Trophoblast cell (in vitro differentiated cells and primary cell): ENCODE results near the gene TEX14.
A peak's percentile ranks its signal among the peaks of the same experiment; 100 is the strongest.

ENCODE experiments used
- DNase-seq, 2 donors: peaks; one replicate each; pipeline ENCODE4 v3.0.0-alpha.2; 2016
- H2AFZ ChIP-seq: 2 replicates; pipeline ENCODE4 v1.6.1; 2013; ENCODE audit warnings: low read length, moderate library complexity, mild to moderate bottlenecking; ENCODE audit not compliant: insufficient read depth, poor library complexity
- H2AK5ac ChIP-seq: 2 replicates; pipeline ENCODE4 v1.6.1; 2013; ENCODE audit warnings: mild to moderate bottlenecking, low read length
- H2BK120ac ChIP-seq: 2 replicates; pipeline ENCODE4 v1.6.1; 2013; ENCODE audit warnings: low read length, mild to moderate bottlenecking, moderate library complexity; ENCODE audit not compliant: insufficient read depth, poor library complexity
- H2BK12ac ChIP-seq: 2 replicates; pipeline ENCODE4 v1.6.1; 2013; ENCODE audit warnings: mild to moderate bottlenecking, low read length, moderate library complexity
- H2BK5ac ChIP-seq: 2 replicates; pipeline ENCODE4 v1.6.1; 2013; ENCODE audit warnings: low read length, low read depth, moderate library complexity, mild to moderate bottlenecking; ENCODE audit not compliant: poor library complexity
- H3K14ac ChIP-seq: 2 replicates; pipeline ENCODE4 v1.6.1; 2013; ENCODE audit warnings: mild to moderate bottlenecking, low read length
- H3K18ac ChIP-seq: 2 replicates; pipeline ENCODE4 v1.6.1; 2013; ENCODE audit warnings: mild to moderate bottlenecking, low read length
- H3K23ac ChIP-seq: 2 replicates; pipeline ENCODE4 v1.6.1; 2013; ENCODE audit warnings: low read length
- H3K27ac ChIP-seq: 2 replicates; pipeline ENCODE4 v1.5.1; 2013; ENCODE audit warnings: low read depth, mild to moderate bottlenecking, inconsistent platforms, low read length, moderate library complexity
- H3K27me3 ChIP-seq: 2 replicates; pipeline ENCODE4 v1.6.1; 2013; ENCODE audit warnings: inconsistent platforms, mild to moderate bottlenecking, low read length, moderate library complexity; ENCODE audit not compliant: insufficient read depth
- H3K36me3 ChIP-seq, 2 experiments: 1 replicate in 1 of 2; 2 replicates in 1 of 2; pipeline ENCODE4 v1.6.1; 2013; ENCODE audit warnings: low read length in 2 of 2, mild to moderate bottlenecking in 2 of 2, moderate library complexity in 1 of 2; ENCODE audit not compliant: insufficient read depth in 2 of 2, control insufficient read depth in 1 of 2
- H3K4ac ChIP-seq: 2 replicates; pipeline ENCODE4 v1.6.1; 2013; ENCODE audit warnings: low read depth, mild to moderate bottlenecking, low read length, moderate library complexity
- H3K4me1 ChIP-seq, 2 experiments: 1 replicate in 1 of 2; 2 replicates in 1 of 2; pipeline ENCODE4 v1.6.1; 2013; ENCODE audit warnings: low read length in 2 of 2, mild to moderate bottlenecking in 2 of 2, moderate library complexity in 1 of 2; ENCODE audit not compliant: insufficient read depth in 2 of 2, control insufficient read depth in 1 of 2
- H3K4me2 ChIP-seq: 2 replicates; pipeline ENCODE4 v1.6.1; 2013; ENCODE audit warnings: inconsistent platforms, mild to moderate bottlenecking, low read length, moderate library complexity
- H3K4me3 ChIP-seq: 2 replicates; pipeline ENCODE4 v1.5.1; 2013; ENCODE audit warnings: mild to moderate bottlenecking, low read depth, low read length, inconsistent platforms
- H3K79me1 ChIP-seq: one replicate; pipeline ENCODE4 v1.6.1; 2013; ENCODE audit warnings: low read length
- H3K79me2 ChIP-seq: 2 replicates; pipeline ENCODE4 v1.6.1; 2013; ENCODE audit warnings: low read length, mild to moderate bottlenecking; ENCODE audit not compliant: control insufficient read depth, insufficient read depth, poor library complexity
- H3K9ac ChIP-seq: 2 replicates; pipeline ENCODE4 v1.6.1; 2013; ENCODE audit warnings: mild to moderate bottlenecking, low read length
- H3K9me3 ChIP-seq: 2 replicates; pipeline ENCODE4 v1.6.1; 2013; ENCODE audit warnings: low read depth, mild to moderate bottlenecking, control low read depth, inconsistent platforms, low read length; ENCODE audit not compliant: insufficient read depth
- H4K12ac ChIP-seq: 2 replicates; pipeline ENCODE4 v1.6.1; 2013; ENCODE audit warnings: low read depth, mild to moderate bottlenecking, low read length, moderate library complexity
- H4K8ac ChIP-seq: 2 replicates; pipeline ENCODE4 v1.6.1; 2013; ENCODE audit warnings: low read depth, mild to moderate bottlenecking, low read length, moderate library complexity
- H4K91ac ChIP-seq: one replicate; pipeline ENCODE4 v1.6.1; 2013; ENCODE audit warnings: low read depth, mild to moderate bottlenecking, low read length, moderate library complexity
- WGBS: extraction: QIAGEN DNeasy Blood & Tissue Kit; methylation state at CpG from one replicate; pipeline ENCODE4 v1.1.7; 2013; ENCODE audit warnings: missing lambda C conversion rate; ENCODE audit not compliant: insufficient read length, insufficient coverage; ENCODE audit errors: extremely low coverage; 5-methylcytosine and 5-hydroxymethylcytosine counted together

TEX14 gene

GRCh38 chr17:58541249-58541648 is 150.6 kb downstream of the TEX14 start:
- Histone ChIP-seq H3K9ac (no peak overlapping the region), H2BK120ac (no peak overlapping the region), H3K79me1 (no peaks in the 10 kb centered on the region), H3K23ac (no peak overlapping the region), H2BK12ac (no peak overlapping the region), H2AK5ac (no peak overlapping the region), H4K8ac (no peak overlapping the region), H3K4me1 (no peaks in the 10 kb centered on the region), H3K36me3 (no peaks in the 10 kb centered on the region), H4K12ac (no peak overlapping the region), H3K9me3 (peaks cover 3% of the 10 kb centered on the region), H3K79me2 (no peaks in the 10 kb centered on the region), H3K4me3 (no peak overlapping the region), H2BK5ac (no peak overlapping the region), H3K4me2 (no peak overlapping the region), H3K27ac (no peak overlapping the region), H3K4ac (no peak overlapping the region), H4K91ac (no peak overlapping the region), H3K27me3 (no peaks in the 10 kb centered on the region), H2AFZ (no peak overlapping the region), H3K18ac (no peak overlapping the region), H3K14ac (no peak overlapping the region)
- peak in 1 of 2 donors; percentile 25 for DNase-seq
- no CpG with 5 or more reads among the region's 2 CpGs for WGBS

DNA sequence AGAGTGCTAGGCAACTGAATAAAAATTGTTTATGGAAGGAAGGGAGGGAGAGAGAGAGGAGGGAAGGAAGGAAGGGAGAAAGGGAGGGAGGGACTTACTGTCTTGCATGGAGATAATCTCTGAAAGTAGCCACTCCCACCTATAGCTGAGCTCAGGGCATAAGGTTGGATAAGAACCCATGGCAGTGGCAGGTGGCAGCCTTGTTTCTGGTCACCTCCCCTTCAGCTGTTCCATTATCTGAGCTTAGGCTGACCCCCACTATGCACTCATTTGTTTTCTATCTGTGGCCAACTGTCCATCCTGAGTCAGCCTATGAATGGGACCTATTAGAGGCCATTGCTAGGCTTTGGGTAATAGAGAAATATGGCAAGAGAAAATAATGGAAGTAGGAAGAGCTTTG is 152.1 kb downstream of the TEX14 start:
- H3K9ac ChIP-seq = no peak overlapping the region
- no peak overlapping the region for H4K12ac ChIP-seq
- H3K9me3 ChIP-seq = peaks cover 3% of the 10 kb centered on the region
- DNase-seq = no peak
- H2AFZ ChIP-seq = no peak overlapping the region
- no peak overlapping the region for H3K27ac ChIP-seq
- H4K8ac ChIP-seq = no peak overlapping the region
- no peak overlapping the region for H3K4me3 ChIP-seq
- no peak overlapping the region for H2AK5ac ChIP-seq
- H3K36me3 ChIP-seq = no peaks in the 10 kb centered on the region
- no peak overlapping the region for H3K4ac ChIP-seq
- no peak overlapping the region for H3K4me2 ChIP-seq
- no peak overlapping the region for H2BK5ac ChIP-seq
- no peak overlapping the region for H3K14ac ChIP-seq
- no peaks in the 10 kb centered on the region for H3K79me1 ChIP-seq
- H3K79me2 ChIP-seq = no peaks in the 10 kb centered on the region
- no peak overlapping the region for H3K18ac ChIP-seq
- H3K27me3 ChIP-seq = no peaks in the 10 kb centered on the region
- no peak overlapping the region for H2BK12ac ChIP-seq
- no peak overlapping the region for H3K23ac ChIP-seq
- H4K91ac ChIP-seq = no peak overlapping the region
- peaks cover 0 to 6% of the 10 kb centered on the region in 2 experiments for H3K4me1 ChIP-seq
- no peak overlapping the region for H2BK120ac ChIP-seq

- no peak overlapping the region for H3K27ac ChIP-seq
- no peaks in the 10 kb centered on the region for H3K79me2 ChIP-seq
- H2BK120ac ChIP-seq = no peak overlapping the region
- no peaks in the 10 kb centered on the region for H3K27me3 ChIP-seq
- no peak overlapping the region for H2BK5ac ChIP-seq
- no peak overlapping the region for H2AK5ac ChIP-seq
- no peak overlapping the region for H3K9ac ChIP-seq
- no peak overlapping the region for H4K91ac ChIP-seq
- DNase-seq = no peak
- H3K4me1 ChIP-seq = peaks cover 0 to 9% of the 10 kb centered on the region in 2 experiments
- H2BK12ac ChIP-seq = no peak overlapping the region
- no peaks in the 10 kb centered on the region for H3K36me3 ChIP-seq
- H3K4me2 ChIP-seq = no peak overlapping the region
- no peak overlapping the region for H3K23ac ChIP-seq
- H3K4me3 ChIP-seq = no peak overlapping the region
- no peak overlapping the region for H4K8ac ChIP-seq
- H4K12ac ChIP-seq = no peak overlapping the region
- no peak overlapping the region for H3K18ac ChIP-seq
- H3K9me3 ChIP-seq = peaks cover 3% of the 10 kb centered on the region
- H3K79me1 ChIP-seq = no peaks in the 10 kb centered on the region
- H2AFZ ChIP-seq = no peak overlapping the region
- H3K14ac ChIP-seq = no peak overlapping the region
- no CpG with 5 or more reads among the region's 6 CpGs for WGBS
- H3K4ac ChIP-seq = no peak overlapping the region
Observed at GRCh38 chr17:58538811-58539409, 152.9 kb downstream of the TEX14 start.

DNA sequence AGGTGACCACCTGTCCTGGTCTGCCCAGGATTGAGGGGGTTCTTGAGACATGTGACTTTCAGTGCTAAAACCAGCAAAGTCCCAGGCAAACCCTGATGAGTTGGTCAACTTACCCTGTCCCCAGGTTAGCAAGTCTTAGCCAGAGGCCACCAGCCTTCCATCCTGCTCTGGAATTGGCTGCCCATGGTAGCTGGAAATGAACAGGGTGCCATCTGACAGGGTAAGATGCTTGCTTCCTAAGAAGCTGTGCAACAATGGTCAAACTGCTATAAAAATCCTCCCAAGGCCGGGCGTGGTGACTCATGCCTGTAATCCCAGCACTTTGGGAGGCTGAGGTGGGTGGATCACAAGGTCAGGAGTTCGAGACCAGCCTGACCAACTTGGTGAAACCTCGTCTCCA is 154.6 kb downstream of the TEX14 start:
- Histone ChIP-seq H3K4me1 (peaks cover 6 to 22% of the 10 kb centered on the region in 2 experiments), H2BK5ac (no peak overlapping the region), H3K23ac (no peak overlapping the region), H4K8ac (no peak overlapping the region), H3K79me1 (no peaks in the 10 kb centered on the region), H3K79me2 (no peaks in the 10 kb centered on the region), H3K9ac (no peak overlapping the region), H4K91ac (no peak overlapping the region), H2BK120ac (no peak overlapping the region), H3K4ac (no peak overlapping the region), H4K12ac (no peak overlapping the region), H3K27me3 (no peaks in the 10 kb centered on the region), H3K18ac (no peak overlapping the region), H3K36me3 (no peaks in the 10 kb centered on the region), H3K4me3 (no peak overlapping the region), H2AFZ (no peak overlapping the region), H3K9me3 (peaks cover 2% of the 10 kb centered on the region), H2BK12ac (no peak overlapping the region), H3K14ac (no peak overlapping the region), H3K27ac (no peak overlapping the region), H3K4me2 (no peak overlapping the region), H2AK5ac (no peak overlapping the region)
- WGBS = no CpG with 5 or more reads among the region's 4 CpGs
- no peak for DNase-seq
